Activated CD4-positive, alpha-beta T cell treated with anti-CD3 and anti-CD28 coated beads, Interleukin-2, amount 50 U/mL, for 1 hour (primary cell): ENCODE results near the gene RBFOX2.
"Not testable (repeated sequence)": the region's sequence is repeated elsewhere in the genome, so short reads cannot be mapped to it uniquely, and the experiment has no call there.

Experiments used
- DNase-seq: peaks from one replicate; pipeline ENCODE4 v3.0.0-alpha.2; 2020

RBFOX2 gene

GRCh38 chr22:36039125-36039524 lies 10.5 kb upstream of the RBFOX2 start:
- DNase-seq, result no peak

- no peak for DNase-seq
Observed at GRCh38 chr22:36037102-36037758, 8.6 kb upstream of the RBFOX2 start.

- DNase-seq, result no peak
Observed at GRCh38 chr22:36036167-36036624, 7.6 kb upstream of the RBFOX2 start.

GRCh38 chr22:36032611-36033010 lies 4.0 kb upstream of the RBFOX2 start:
- DNase-seq, result no peak

GRCh38 chr22:36029406-36029755 lies 757 bp upstream of the RBFOX2 start:
- no peak for DNase-seq

GRCh38 chr22:36027935-36028645 lies 534 bp downstream of the RBFOX2 start:
- DNase-seq, result no peak

GRCh38 chr22:36027579-36027934 lies 1.1 kb downstream of the RBFOX2 start:
- no peak for DNase-seq

GRCh38 chr22:36026741-36027140 lies 1.9 kb downstream of the RBFOX2 start:
- DNase-seq, result no peak

GRCh38 chr22:36022697-36023096 lies 5.9 kb downstream of the RBFOX2 start:
- no peak for DNase-seq

GRCh38 chr22:36022162-36022561 lies 6.5 kb downstream of the RBFOX2 start:
- no peak for DNase-seq

GRCh38 chr22:36021606-36022153 lies 6.9 kb downstream of the RBFOX2 start:
- no peak for DNase-seq

- not testable (repeated sequence) for DNase-seq
Observed at GRCh38 chr22:36020865-36021264, 7.8 kb downstream of the RBFOX2 start.

- DNase-seq, result no peak
Observed at GRCh38 chr22:36017651-36018091, 11.0 kb downstream of the RBFOX2 start.

- DNase-seq, result no peak
Observed at GRCh38 chr22:36016684-36017083, 11.9 kb downstream of the RBFOX2 start.

- no peak for DNase-seq
Observed at GRCh38 chr22:36015811-36016529, 12.7 kb downstream of the RBFOX2 start.

GRCh38 chr22:36015155-36015810 lies 13.3 kb downstream of the RBFOX2 start:
- DNase-seq, result no peak

GRCh38 chr22:36014546-36015074 lies 14.0 kb downstream of the RBFOX2 start:
- DNase-seq, result no peak

GRCh38 chr22:36012332-36012731 lies 16.3 kb downstream of the RBFOX2 start:
- no peak for DNase-seq

- DNase-seq, result no peak
Observed at GRCh38 chr22:36010882-36011281, 17.7 kb downstream of the RBFOX2 start.

- DNase-seq, result no peak
Observed at GRCh38 chr22:36010090-36010489, 18.5 kb downstream of the RBFOX2 start.

GRCh38 chr22:36009085-36009484 lies 19.5 kb downstream of the RBFOX2 start:
- no peak for DNase-seq

- no peak for DNase-seq
Observed at GRCh38 chr22:36008565-36008964, 20.1 kb downstream of the RBFOX2 start.

GRCh38 chr22:36008131-36008530 lies 20.5 kb downstream of the RBFOX2 start:
- DNase-seq, result no peak
